ENCODE data around the gene CUX1.

- TF ChIP-seq, protein P1, sequence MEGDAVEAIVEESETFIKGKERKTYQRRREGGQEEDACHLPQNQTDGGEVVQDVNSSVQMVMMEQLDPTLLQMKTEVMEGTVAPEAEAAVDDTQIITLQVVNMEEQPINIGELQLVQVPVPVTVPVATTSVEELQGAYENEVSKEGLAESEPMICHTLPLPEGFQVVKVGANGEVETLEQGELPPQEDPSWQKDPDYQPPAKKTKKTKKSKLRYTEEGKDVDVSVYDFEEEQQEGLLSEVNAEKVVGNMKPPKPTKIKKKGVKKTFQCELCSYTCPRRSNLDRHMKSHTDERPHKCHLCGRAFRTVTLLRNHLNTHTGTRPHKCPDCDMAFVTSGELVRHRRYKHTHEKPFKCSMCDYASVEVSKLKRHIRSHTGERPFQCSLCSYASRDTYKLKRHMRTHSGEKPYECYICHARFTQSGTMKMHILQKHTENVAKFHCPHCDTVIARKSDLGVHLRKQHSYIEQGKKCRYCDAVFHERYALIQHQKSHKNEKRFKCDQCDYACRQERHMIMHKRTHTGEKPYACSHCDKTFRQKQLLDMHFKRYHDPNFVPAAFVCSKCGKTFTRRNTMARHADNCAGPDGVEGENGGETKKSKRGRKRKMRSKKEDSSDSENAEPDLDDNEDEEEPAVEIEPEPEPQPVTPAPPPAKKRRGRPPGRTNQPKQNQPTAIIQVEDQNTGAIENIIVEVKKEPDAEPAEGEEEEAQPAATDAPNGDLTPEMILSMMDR (IDR thresholded peaks at IDR 0.05; ENCODE audit: insufficient read depth, low read length): no peak
- TF ChIP-seq, protein P2, sequence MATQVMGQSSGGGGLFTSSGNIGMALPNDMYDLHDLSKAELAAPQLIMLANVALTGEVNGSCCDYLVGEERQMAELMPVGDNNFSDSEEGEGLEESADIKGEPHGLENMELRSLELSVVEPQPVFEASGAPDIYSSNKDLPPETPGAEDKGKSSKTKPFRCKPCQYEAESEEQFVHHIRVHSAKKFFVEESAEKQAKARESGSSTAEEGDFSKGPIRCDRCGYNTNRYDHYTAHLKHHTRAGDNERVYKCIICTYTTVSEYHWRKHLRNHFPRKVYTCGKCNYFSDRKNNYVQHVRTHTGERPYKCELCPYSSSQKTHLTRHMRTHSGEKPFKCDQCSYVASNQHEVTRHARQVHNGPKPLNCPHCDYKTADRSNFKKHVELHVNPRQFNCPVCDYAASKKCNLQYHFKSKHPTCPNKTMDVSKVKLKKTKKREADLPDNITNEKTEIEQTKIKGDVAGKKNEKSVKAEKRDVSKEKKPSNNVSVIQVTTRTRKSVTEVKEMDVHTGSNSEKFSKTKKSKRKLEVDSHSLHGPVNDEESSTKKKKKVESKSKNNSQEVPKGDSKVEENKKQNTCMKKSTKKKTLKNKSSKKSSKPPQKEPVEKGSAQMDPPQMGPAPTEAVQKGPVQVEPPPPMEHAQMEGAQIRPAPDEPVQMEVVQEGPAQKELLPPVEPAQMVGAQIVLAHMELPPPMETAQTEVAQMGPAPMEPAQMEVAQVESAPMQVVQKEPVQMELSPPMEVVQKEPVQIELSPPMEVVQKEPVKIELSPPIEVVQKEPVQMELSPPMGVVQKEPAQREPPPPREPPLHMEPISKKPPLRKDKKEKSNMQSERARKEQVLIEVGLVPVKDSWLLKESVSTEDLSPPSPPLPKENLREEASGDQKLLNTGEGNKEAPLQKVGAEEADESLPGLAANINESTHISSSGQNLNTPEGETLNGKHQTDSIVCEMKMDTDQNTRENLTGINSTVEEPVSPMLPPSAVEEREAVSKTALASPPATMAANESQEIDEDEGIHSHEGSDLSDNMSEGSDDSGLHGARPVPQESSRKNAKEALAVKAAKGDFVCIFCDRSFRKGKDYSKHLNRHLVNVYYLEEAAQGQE (IDR thresholded peaks at IDR 0.05; ENCODE audit: insufficient replicate concordance, low read depth): no peak
- TF ChIP-seq POLR2AphosphoS5 (IDR thresholded peaks at IDR 0.05; ENCODE audit: low read depth): no peak
- TF ChIP-seq SPI1 (IDR thresholded peaks at IDR 0.05; ENCODE audit: borderline replicate concordance, low read depth): no peak
- no peak for TF ChIP-seq GABPA (IDR thresholded peaks at IDR 0.05; ENCODE audit: low read depth)
These were observed 259.7 kb downstream of the CUX1 start for GRCh38 chr7:102077081-102077480.

Measured in HL-60 (cell line).